Heart left ventricle (tissue), 13 donors: Measurements from ENCODE around the gene TENT4B.

Source experiments
- POLR2A ChIP-seq, 2 donors: fragments of 450-650 bp; IDR thresholded peaks; one replicate each; pipeline ENCODE4 v1.6.1; 2017; ENCODE audit warnings: antibody characterized with exemption in 2 of 2, mild to moderate bottlenecking in 2 of 2, moderate library complexity in 2 of 2
- TF ChIP-seq, protein P1 (sequence below), 12 donors: fragments of 200-600 bp; sonication (generic) in 4 of 12; IDR thresholded peaks; one replicate each; pipeline versions ENCODE4 v1.5.0 to v1.8.0; 2018 to 2022; ENCODE audit warnings: antibody characterized with exemption in 12 of 12, mild to moderate bottlenecking in 5 of 12
- donor health status: ischemic (EF 13 %, LVEDD 7.1; RV severe dilation, severe dysfunction).
- donor health status: DM: no; HTN: yes; CAD: no.
- donor health status: DM: no; HTN: no; CAD: no.
- donor health status: ischemic (EF 25% LVEDD 6.9; RV normal size, moderate dysfunction).
- donor health status: ischemic (EF 25% LVEDD 5.7; RV mildly dilated, moderate dysfunction).
- donor health status: ischemic (EF 35%, LVEDD 5.7; RV mildly dilated, moderate dysfunction).
- donor health status: nonischemic (EF 11% LVEDD 7.7; RV severe dilation, severe dysfunction).
- donor health status: DM: yes; HTN: yes; CAD: no.
- donor health status: PGD.
- donor health status: ischemic (EF 29% LVEDD 5.4; RV normal size, mild dysfunction).
- donor health status: nonischemic (EF 23%, LVEDD 6.1; RV moderate dilation, normal function).

DNA sequence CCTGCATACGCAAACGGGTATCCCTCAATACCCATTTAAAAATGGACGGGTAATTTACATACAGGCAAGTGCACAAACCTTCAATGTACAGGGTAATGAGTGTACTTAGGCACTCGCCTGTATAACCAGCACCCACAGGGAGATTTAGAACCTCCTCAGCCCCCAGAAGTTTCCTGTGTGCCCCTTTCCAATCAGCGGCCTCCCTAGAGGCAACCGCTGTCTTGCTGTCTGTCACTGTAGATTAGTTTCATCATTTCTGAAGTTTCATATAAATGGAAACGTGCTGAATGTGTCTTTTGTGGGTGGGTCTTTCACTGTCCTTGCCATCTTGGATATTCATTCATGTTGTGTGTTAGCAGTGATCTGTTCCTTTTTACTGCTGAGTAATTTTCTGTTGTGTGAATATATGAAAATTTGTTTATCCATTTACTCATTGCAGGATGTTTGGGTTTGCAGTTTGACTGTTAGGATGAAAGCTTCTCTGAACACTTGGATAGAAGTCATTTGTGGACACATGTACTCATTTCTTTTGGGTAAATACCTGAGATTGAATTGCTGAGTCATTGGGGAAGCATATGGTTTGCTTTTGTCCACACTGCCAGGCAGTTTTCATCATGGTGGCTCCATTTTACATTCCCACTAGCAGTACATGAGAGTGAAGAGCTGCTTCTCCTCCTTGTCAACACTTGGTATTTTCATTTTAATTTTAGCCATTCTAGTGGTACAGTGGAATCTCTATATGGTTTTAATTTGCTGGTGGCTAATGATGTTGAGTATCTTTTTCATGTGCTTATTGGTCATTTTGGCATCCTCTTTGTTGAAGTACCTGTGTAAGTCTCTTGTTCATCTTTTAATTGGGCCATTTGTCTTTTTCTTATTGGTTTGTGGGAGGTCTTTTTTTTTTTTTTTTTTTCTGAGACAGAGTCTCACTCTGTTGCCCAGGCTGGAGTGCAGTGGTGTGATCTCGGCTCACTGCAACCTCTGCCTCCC is 111.1 kb downstream of the TENT4B start:
- TF ChIP-seq, protein P1, sequence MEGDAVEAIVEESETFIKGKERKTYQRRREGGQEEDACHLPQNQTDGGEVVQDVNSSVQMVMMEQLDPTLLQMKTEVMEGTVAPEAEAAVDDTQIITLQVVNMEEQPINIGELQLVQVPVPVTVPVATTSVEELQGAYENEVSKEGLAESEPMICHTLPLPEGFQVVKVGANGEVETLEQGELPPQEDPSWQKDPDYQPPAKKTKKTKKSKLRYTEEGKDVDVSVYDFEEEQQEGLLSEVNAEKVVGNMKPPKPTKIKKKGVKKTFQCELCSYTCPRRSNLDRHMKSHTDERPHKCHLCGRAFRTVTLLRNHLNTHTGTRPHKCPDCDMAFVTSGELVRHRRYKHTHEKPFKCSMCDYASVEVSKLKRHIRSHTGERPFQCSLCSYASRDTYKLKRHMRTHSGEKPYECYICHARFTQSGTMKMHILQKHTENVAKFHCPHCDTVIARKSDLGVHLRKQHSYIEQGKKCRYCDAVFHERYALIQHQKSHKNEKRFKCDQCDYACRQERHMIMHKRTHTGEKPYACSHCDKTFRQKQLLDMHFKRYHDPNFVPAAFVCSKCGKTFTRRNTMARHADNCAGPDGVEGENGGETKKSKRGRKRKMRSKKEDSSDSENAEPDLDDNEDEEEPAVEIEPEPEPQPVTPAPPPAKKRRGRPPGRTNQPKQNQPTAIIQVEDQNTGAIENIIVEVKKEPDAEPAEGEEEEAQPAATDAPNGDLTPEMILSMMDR (IDR thresholded peaks at IDR 0.05): no peak
- no peak for TF ChIP-seq POLR2A (IDR thresholded peaks at IDR 0.05)
